Activated B cell treated with CpG ODN at 0.5 μM for 24 hours (primary cell): ENCODE measurements around the gene PMFBP1. TPM values are rescaled to one million over a fixed set of nuclear protein-coding genes. Genes with fewer than 3 reads are reported as not detected.

Experiments
- ATAC-seq: fragments of 200-7000 bp; cut with Tn5 transposase; one replicate; pipeline ENCODE4 v1.10.0; 2021; ENCODE audit warnings: low read depth, mild to moderate bottlenecking, moderate library complexity
- CTCF ChIA-PET: fragments of 350-600 bp; sonication (Branson Sonifier 250); formaldehyde crosslinking; loops from one replicate; lab custom pipeline; 2021; ENCODE audit warnings: antibody characterized with exemption; lab: Charles Lee
- POLR2A ChIA-PET: fragments of 350-600 bp; sonication (Branson Sonifier 250); formaldehyde crosslinking; loops from one replicate; lab custom pipeline; 2021; ENCODE audit warnings: antibody characterized with exemption; lab: Charles Lee
- DNase-seq: peaks from one replicate; pipeline ENCODE4 v3.0.0; 2022
- H3K27ac Mint-ChIP-seq: one replicate; pipeline ENCODE4 v1.8.0; 2020; ENCODE audit warnings: mixed read lengths
- H3K27me3 Mint-ChIP-seq: one replicate; pipeline ENCODE4 v1.8.0; 2021; ENCODE audit warnings: mixed read lengths
- H3K36me3 Mint-ChIP-seq: one replicate; pipeline ENCODE4 v1.8.0; 2021; ENCODE audit warnings: low read depth, mixed read lengths
- H3K4me1 Mint-ChIP-seq: one replicate; pipeline ENCODE4 v1.8.0; 2021; ENCODE audit warnings: mixed read lengths
- H3K4me3 Mint-ChIP-seq: one replicate; pipeline ENCODE4 v1.8.0; 2020; ENCODE audit warnings: mild to moderate bottlenecking, mixed read lengths
- H3K9me3 Mint-ChIP-seq: one replicate; pipeline ENCODE4 v1.8.0; 2020; ENCODE audit warnings: mixed read lengths
- CTCF ChIP-seq: fragments of 200-600 bp; IDR thresholded peaks from one replicate; pipeline ENCODE4 v1.8.0; 2022; ENCODE audit warnings: antibody characterized with exemption, mild to moderate bottlenecking
- intact Hi-C: fragments of 100-400 bp; cut with micrococcal nuclease; formaldehyde crosslinking; loops from one replicate; pipeline ENCODE4 v1.15.1; 2024
- total RNA-seq: library from RNA; stranded (reverse); gene quantifications from 2 replicates; pipeline ENCODE4 v1.2.3, GENCODE V29; 2022

The PMFBP1 gene
- total RNA-seq, 1 donor from 2014 or later: 5.7 TPM

- DNase-seq (no peak), ATAC-seq (no peak)
- intact Hi-C loops: no loop called here
- CTCF ChIA-PET: no interaction called here
- H3K4me3 Mint-ChIP-seq: no peak overlapping the region
- no peaks in the 10 kb centered on the region for H3K36me3 Mint-ChIP-seq
- peaks cover 14% of the 10 kb centered on the region for H3K9me3 Mint-ChIP-seq
- H3K27ac Mint-ChIP-seq: no peak overlapping the region
- H3K27me3 Mint-ChIP-seq: no peaks in the 10 kb centered on the region
- POLR2A ChIA-PET: no interaction called here
- no peak for TF ChIP-seq CTCF
- H3K4me1 Mint-ChIP-seq: no peaks in the 10 kb centered on the region
These were observed 42.9 kb upstream of the PMFBP1 start for GRCh38 chr16:72214821-72215220.

GRCh38 chr16:72211110-72211509 lies 39.2 kb upstream of the PMFBP1 start:
- ATAC-seq: no peak
- no peak for DNase-seq
- CTCF ChIA-PET: no interaction called here

GRCh38 chr16:72210555-72210954 lies 38.6 kb upstream of the PMFBP1 start:
- no peak for DNase-seq
- no peaks in the 10 kb centered on the region for H3K36me3 Mint-ChIP-seq
- intact Hi-C loops: no loop called here
- CTCF ChIA-PET: no interaction called here
- no peak for TF ChIP-seq CTCF
- POLR2A ChIA-PET: no interaction called here
- no peak for ATAC-seq
- no peaks in the 10 kb centered on the region for H3K27me3 Mint-ChIP-seq
- no peaks in the 10 kb centered on the region for H3K4me1 Mint-ChIP-seq
- no peak overlapping the region for H3K4me3 Mint-ChIP-seq
- no peak overlapping the region for H3K27ac Mint-ChIP-seq
- peaks cover 11% of the 10 kb centered on the region for H3K9me3 Mint-ChIP-seq

More at GRCh38 chr16:72211110-72211509, 39.2 kb upstream of the PMFBP1 start:
- Mint-ChIP-seq H3K27ac (no peak overlapping the region), H3K9me3 (peaks cover 14% of the 10 kb centered on the region), H3K27me3 (no peaks in the 10 kb centered on the region), H3K36me3 (no peaks in the 10 kb centered on the region), H3K4me1 (no peaks in the 10 kb centered on the region), H3K4me3 (no peak overlapping the region)
- TF ChIP-seq CTCF: no peak
- intact Hi-C loops: no loop called here
- POLR2A ChIA-PET: no interaction called here

- H3K4me3 Mint-ChIP-seq: no peak overlapping the region
- no peaks in the 10 kb centered on the region for H3K36me3 Mint-ChIP-seq
- intact Hi-C loops: no loop called here
- no peaks in the 10 kb centered on the region for H3K4me1 Mint-ChIP-seq
- CTCF ChIA-PET: no interaction called here
- POLR2A ChIA-PET: no interaction called here
- H3K9me3 Mint-ChIP-seq: peaks cover 6% of the 10 kb centered on the region
- no peak for TF ChIP-seq CTCF
- DNase-seq (no peak), ATAC-seq (no peak)
- no peak overlapping the region for H3K27ac Mint-ChIP-seq
- H3K27me3 Mint-ChIP-seq: no peaks in the 10 kb centered on the region
These were observed 38.1 kb upstream of the PMFBP1 start for GRCh38 chr16:72210072-72210471.

- H3K27me3 Mint-ChIP-seq: no peaks in the 10 kb centered on the region
- no peak for TF ChIP-seq CTCF
- POLR2A ChIA-PET: interaction anchor here (0.6 kb wide), 1 partner anchor 20 kb away, joined by 3 read pairs; no protein-coding TSS in a partner anchor
These were observed 34.3 kb upstream of the PMFBP1 start for GRCh38 chr16:72206299-72206698.

More at GRCh38 chr16:72206299-72206698, 34.3 kb upstream of the PMFBP1 start:
- Mint-ChIP-seq H3K4me1 (peaks cover 20% of the 10 kb centered on the region), H3K9me3 (no peaks in the 10 kb centered on the region), H3K36me3 (no peaks in the 10 kb centered on the region), H3K27ac (no peak overlapping the region), H3K4me3 (no peak overlapping the region)
- CTCF ChIA-PET: no interaction called here
- no peak for ATAC-seq
- intact Hi-C loops: no loop called here
- DNase-seq: no peak
